H1 (cell line): ENCODE measurements around the gene ARHGAP23. TPM values are rescaled to one million over a fixed set of nuclear protein-coding genes. Genes with fewer than 3 reads are reported as not detected.

Source experiments
- CBX5 ChIP-seq: fragments of 300-800, 300-1000 bp; sonication (generic); IDR thresholded peaks from 2 replicates; pipeline ENCODE4 v1.7.1; 2016; ENCODE audit warnings: antibody characterized with exemption, low read length, low read depth
- EP300 ChIP-seq, 2 experiments: IDR thresholded peaks; 1 replicate in 1 of 2; 2 replicates in 1 of 2; pipeline ENCODE4 v1.6.1; 2011 to 2012; ENCODE audit warnings: low read depth in 2 of 2, low read length in 2 of 2, mild to moderate bottlenecking in 2 of 2, borderline replicate concordance in 1 of 2, inconsistent platforms in 1 of 2, moderate library complexity in 1 of 2
- HDAC6 ChIP-seq: IDR thresholded peaks from one replicate; pipeline ENCODE4 v1.7.1; 2012; ENCODE audit warnings: low read depth, mild to moderate bottlenecking, inconsistent platforms, low read length, moderate library complexity
- KDM1A ChIP-seq: fragments of 200-600, 300-600 bp; sonication (generic); IDR thresholded peaks from 2 replicates; pipeline ENCODE4 v1.7.1; 2016; ENCODE audit warnings: mild to moderate bottlenecking, low read length, borderline replicate concordance
- TBP ChIP-seq: IDR thresholded peaks from 2 replicates; pipeline ENCODE4 v1.6.1; 2011; ENCODE audit warnings: low read depth, low read length, improper control_type of control experiment
- polyA plus RNA-seq, 7 experiments: library from polyadenylated mRNA; depleted of rRNA in 3 of 7; stranded (reverse) in 5 of 7; unstranded in 2 of 7; fragments of >200 nt in 5 of 7; fragments of 200-250 nt in 2 of 7; gene quantifications; 1 replicate in 5 of 7; 2 replicates in 1 of 7; 4 replicates in 1 of 7; pipeline versions ENCODE4 v1.2.1 to v1.2.3, GENCODE V29; 2011 to 2013; ENCODE audit warnings: missing spikeins in 2 of 7, mixed read lengths in 2 of 7
- total RNA-seq: library from RNA; stranded (reverse); fragmentation: NEBNext Ultra II Directional; extraction: Animal tissue kit (Norgen Biotek cat#: 25700); gene quantifications from 2 replicates; pipeline ENCODE4 v1.2.1, GENCODE V29; 2021
- TF ChIP-seq, protein P1 (sequence below), 3 experiments: IDR thresholded peaks; 1 replicate in 2 of 3; 2 replicates in 1 of 3; pipeline versions ENCODE4 v1.5.1 to v1.6.1; 2011; ENCODE audit warnings: low read length in 3 of 3, mild to moderate bottlenecking in 3 of 3, inconsistent platforms in 2 of 3, low read depth in 1 of 3, moderate library complexity in 1 of 3; ENCODE audit not compliant: insufficient read depth in 1 of 3; ENCODE audit errors: control extremely low read depth in 1 of 3

Gene ARHGAP23
- total and polyA plus RNA-seq, 2 of the 8 experiments (the other 6 are each of a cell fraction or from before 2014, with no cell fraction given): 16.3 to 107 TPM

DNA sequence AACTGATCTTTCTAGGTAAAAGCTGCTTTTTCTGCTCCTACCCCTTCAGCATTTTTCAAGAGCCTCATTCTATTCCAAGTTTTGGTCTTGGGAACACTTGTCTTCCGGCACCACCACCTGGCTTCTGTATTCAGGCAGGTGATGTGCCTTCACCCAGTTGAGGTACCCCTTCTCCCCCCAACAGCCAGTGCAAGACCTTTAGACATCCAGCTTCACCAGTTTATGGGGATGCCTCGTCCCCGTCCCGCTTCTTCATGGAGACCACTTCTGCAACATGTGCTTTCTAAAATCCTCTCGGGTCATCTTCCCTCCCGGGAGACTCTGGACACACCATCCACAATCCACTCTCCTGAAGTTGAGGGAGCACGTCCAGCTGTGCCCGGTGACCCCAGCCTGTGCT, 107.6 kb downstream of the ARHGAP23 start (continued):
- TF ChIP-seq, protein P1, sequence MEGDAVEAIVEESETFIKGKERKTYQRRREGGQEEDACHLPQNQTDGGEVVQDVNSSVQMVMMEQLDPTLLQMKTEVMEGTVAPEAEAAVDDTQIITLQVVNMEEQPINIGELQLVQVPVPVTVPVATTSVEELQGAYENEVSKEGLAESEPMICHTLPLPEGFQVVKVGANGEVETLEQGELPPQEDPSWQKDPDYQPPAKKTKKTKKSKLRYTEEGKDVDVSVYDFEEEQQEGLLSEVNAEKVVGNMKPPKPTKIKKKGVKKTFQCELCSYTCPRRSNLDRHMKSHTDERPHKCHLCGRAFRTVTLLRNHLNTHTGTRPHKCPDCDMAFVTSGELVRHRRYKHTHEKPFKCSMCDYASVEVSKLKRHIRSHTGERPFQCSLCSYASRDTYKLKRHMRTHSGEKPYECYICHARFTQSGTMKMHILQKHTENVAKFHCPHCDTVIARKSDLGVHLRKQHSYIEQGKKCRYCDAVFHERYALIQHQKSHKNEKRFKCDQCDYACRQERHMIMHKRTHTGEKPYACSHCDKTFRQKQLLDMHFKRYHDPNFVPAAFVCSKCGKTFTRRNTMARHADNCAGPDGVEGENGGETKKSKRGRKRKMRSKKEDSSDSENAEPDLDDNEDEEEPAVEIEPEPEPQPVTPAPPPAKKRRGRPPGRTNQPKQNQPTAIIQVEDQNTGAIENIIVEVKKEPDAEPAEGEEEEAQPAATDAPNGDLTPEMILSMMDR (IDR thresholded peaks at IDR 0.05; ENCODE audit: control extremely low read depth in 1 of 3, insufficient read depth in 1 of 3, low read depth in 1 of 3, low read length in 3 of 3): no peak
- TF ChIP-seq CBX5 (no peak), EP300 (IDR thresholded peaks at IDR 0.05; ENCODE audit: borderline replicate concordance in 1 of 2, low read depth in 2 of 2, low read length in 2 of 2) (no peak), HDAC6 (no peak), KDM1A (no peak), TBP (no peak)
